Keratinocyte (primary cell): ENCODE results near the gene SPATA24. TPM values are rescaled to one million over a fixed set of nuclear protein-coding genes. Genes with fewer than 3 reads are reported as not detected.

Source experiments
- DNase-seq: peaks from one replicate; pipeline ENCODE4 v3.0.0-alpha.2; 2011; ENCODE audit warnings: low read depth, missing footprints, low spot score
- FAIRE-seq: peaks from 2 replicates; lab custom pipeline; 2011; peaks lifted over from hg19 to GRCh38; lab: Jason Lieb, UNC
- H2AFZ ChIP-seq: 2 replicates; pipeline ENCODE4 v1.6.0; 2012; ENCODE audit warnings: low read length, control low read depth, inconsistent platforms; ENCODE audit not compliant: control insufficient read depth
- H3K27ac ChIP-seq: 2 replicates; pipeline ENCODE4 v1.5.1; 2011; ENCODE audit warnings: low read length; ENCODE audit not compliant: control insufficient read depth, insufficient read depth
- H3K27me3 ChIP-seq: 3 replicates; pipeline ENCODE4 v1.6.0; 2011; ENCODE audit warnings: low read length; ENCODE audit not compliant: control insufficient read depth, insufficient read depth; ENCODE audit errors: extremely low read depth
- H3K36me3 ChIP-seq, 2 experiments: 2 replicates in 1 of 2; 3 replicates in 1 of 2; pipeline ENCODE4 v1.5.1; 2011; ENCODE audit warnings: low read length in 2 of 2, mild to moderate bottlenecking in 1 of 2; ENCODE audit not compliant: control insufficient read depth in 2 of 2, insufficient read depth in 2 of 2; ENCODE audit errors: extremely low read depth in 1 of 2
- H3K4me1 ChIP-seq: 3 replicates; pipeline ENCODE4 v1.5.1; 2011; ENCODE audit warnings: low read length; ENCODE audit not compliant: control insufficient read depth, insufficient read depth; ENCODE audit errors: extremely low read depth
- H3K4me2 ChIP-seq: 3 replicates; pipeline ENCODE4 v1.6.0; 2011; ENCODE audit warnings: low read depth, low read length; ENCODE audit not compliant: control insufficient read depth, insufficient read depth; ENCODE audit errors: extremely low read depth
- H3K4me3 ChIP-seq, 3 experiments: fragments of 200-600 bp in 1 of 3; sonication (generic) in 1 of 3; 2 replicates in 2 of 3; 3 replicates in 1 of 3; pipeline ENCODE4 v1.5.1; 2011 to 2016; ENCODE audit warnings: low read length in 3 of 3, mild to moderate bottlenecking in 3 of 3, control low read depth in 2 of 3, inconsistent platforms in 1 of 3, low read depth in 1 of 3, mixed read lengths in 1 of 3, mixed run types in 1 of 3, moderate library complexity in 1 of 3; ENCODE audit not compliant: control insufficient read depth in 2 of 3, insufficient read depth in 2 of 3; ENCODE audit errors: extremely low read depth in 1 of 3
- H3K79me2 ChIP-seq: 2 replicates; pipeline ENCODE4 v1.6.0; 2012; ENCODE audit warnings: low read length; ENCODE audit not compliant: control insufficient read depth, insufficient read depth
- H3K9ac ChIP-seq: 3 replicates; pipeline ENCODE4 v1.6.0; 2011; ENCODE audit warnings: low read length; ENCODE audit not compliant: control insufficient read depth, insufficient read depth; ENCODE audit errors: extremely low read depth
- H3K9me1 ChIP-seq: 3 replicates; pipeline ENCODE4 v1.6.0; 2011; ENCODE audit warnings: low read length; ENCODE audit not compliant: control insufficient read depth, insufficient read depth; ENCODE audit errors: extremely low read depth
- H3K9me3 ChIP-seq: 2 replicates; pipeline ENCODE4 v1.5.1; 2012; ENCODE audit warnings: low read depth, low read length; ENCODE audit not compliant: control insufficient read depth
- H4K20me1 ChIP-seq: 3 replicates; pipeline ENCODE4 v1.6.0; 2011; ENCODE audit warnings: low read length; ENCODE audit not compliant: control insufficient read depth, insufficient read depth; ENCODE audit errors: extremely low read depth
- EZH2 ChIP-seq: IDR thresholded peaks from one replicate; pipeline ENCODE4 v1.6.1; 2012; ENCODE audit warnings: inconsistent platforms, mild to moderate bottlenecking, low read length, moderate library complexity
- dilution Hi-C: fragments of 300-500 bp; cut with MboI; formaldehyde crosslinking; loops from one replicate; pipeline ENCODE4 v1.7.0; 2020; ENCODE audit warnings: low sequenced_read_pairs; ENCODE audit not compliant: extremely low pct_ligation_motif_present
- polyA plus RNA-seq, 5 experiments: library from polyadenylated mRNA; depleted of rRNA in 3 of 5; stranded (reverse) in 3 of 5; stranded (forward) in 1 of 5; unstranded in 1 of 5; fragments of >200 nt; gene quantifications; 1 replicate in 1 of 5; 2 replicates in 3 of 5; 3 replicates in 1 of 5; pipeline versions ENCODE4 v1.2.1 to v1.2.3, GENCODE V29; 2011 to 2012; ENCODE audit warnings: missing spikeins in 2 of 5, low read depth in 1 of 5, low replicate concordance in 1 of 5
- TF ChIP-seq, protein P1 (sequence below), 3 experiments: IDR thresholded peaks in 1 of 3; conservative IDR thresholded peaks in 1 of 3; optimal IDR thresholded peaks in 1 of 3; 2 replicates in 2 of 3; 3 replicates in 1 of 3; pipeline versions ENCODE3 to v1.5.1; 2011; ENCODE audit warnings: low read length in 3 of 3, mild to moderate bottlenecking in 3 of 3, moderate library complexity in 2 of 3, control low read depth in 1 of 3, inconsistent platforms in 1 of 3; ENCODE audit not compliant: insufficient read depth in 2 of 3; ENCODE audit errors: extremely low read depth in 1 of 3

SPATA24 gene
- polyA plus RNA-seq, 1 donor (not counting 4 experiments of a cell fraction or from before 2014, with no cell fraction given) = 4.9 TPM

DNA sequence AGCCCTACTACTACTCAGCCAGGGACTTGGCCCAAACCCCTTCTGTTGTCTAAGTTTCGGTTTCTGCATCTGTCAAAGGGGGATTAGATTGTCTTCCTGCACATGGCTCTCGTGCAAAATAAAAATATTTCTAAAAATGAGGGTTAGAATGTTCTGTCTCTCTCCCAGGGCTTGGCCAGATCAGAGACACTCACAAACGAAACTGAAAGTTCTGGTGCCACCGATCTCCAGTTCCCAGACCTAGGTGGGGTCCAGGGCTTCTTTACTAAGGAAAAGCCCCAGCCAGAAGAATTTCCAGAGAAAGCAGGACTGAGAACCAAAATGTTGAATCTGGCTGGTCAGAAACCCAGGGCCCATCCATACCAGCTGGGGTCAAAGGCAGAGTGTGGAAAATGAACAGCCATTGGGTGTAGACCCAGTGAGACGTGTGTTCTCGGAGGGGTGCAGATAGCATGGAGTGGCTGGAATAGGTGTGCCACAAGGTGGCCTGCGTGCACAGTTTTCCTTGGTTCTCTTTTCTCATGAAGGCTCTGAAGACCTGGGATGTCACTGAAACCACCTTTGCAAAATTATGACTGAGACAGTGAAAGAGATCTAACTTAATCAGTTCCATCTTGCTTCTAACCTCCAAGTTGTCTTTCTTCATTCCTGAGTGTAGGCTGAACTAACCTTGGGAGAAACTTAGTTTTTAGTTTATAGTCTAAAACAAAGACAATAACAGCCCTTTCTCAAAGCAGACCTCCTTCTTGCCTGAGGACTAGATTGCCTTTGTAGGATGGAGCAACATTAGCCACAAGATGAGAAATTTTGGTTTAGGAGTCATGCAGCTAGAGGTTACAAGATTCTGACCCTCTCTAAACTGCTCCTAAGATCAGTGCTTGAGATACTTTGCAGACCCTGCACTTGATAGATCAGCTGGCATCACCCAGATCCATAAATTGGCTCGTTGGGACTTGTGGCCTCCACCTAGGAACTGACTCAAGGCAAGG lies 18.5 kb downstream of the SPATA24 start:
- no peak for DNase-seq
- Histone ChIP-seq H4K20me1 (no peaks in the 10 kb centered on the region), H3K4me1 (peaks cover 24% of the 10 kb centered on the region), H3K27ac (peak overlapping the region; percentile 24), H3K36me3 (no peaks in the 10 kb centered on the region), H3K27me3 (no peaks in the 10 kb centered on the region), H3K4me2 (peak overlapping the region; percentile 76), H3K79me2 (no peaks in the 10 kb centered on the region), H3K9me1 (no peaks in the 10 kb centered on the region), H3K4me3 (peak overlapping the region in 2 of 3 experiments; percentile 39), H3K9me3 (no peaks in the 10 kb centered on the region), H2AFZ (peak overlapping the region; percentile 14), H3K9ac (peak overlapping the region; percentile 16)
- dilution Hi-C loops = no loop called here
- no peak for TF ChIP-seq EZH2
- TF ChIP-seq, protein P1, sequence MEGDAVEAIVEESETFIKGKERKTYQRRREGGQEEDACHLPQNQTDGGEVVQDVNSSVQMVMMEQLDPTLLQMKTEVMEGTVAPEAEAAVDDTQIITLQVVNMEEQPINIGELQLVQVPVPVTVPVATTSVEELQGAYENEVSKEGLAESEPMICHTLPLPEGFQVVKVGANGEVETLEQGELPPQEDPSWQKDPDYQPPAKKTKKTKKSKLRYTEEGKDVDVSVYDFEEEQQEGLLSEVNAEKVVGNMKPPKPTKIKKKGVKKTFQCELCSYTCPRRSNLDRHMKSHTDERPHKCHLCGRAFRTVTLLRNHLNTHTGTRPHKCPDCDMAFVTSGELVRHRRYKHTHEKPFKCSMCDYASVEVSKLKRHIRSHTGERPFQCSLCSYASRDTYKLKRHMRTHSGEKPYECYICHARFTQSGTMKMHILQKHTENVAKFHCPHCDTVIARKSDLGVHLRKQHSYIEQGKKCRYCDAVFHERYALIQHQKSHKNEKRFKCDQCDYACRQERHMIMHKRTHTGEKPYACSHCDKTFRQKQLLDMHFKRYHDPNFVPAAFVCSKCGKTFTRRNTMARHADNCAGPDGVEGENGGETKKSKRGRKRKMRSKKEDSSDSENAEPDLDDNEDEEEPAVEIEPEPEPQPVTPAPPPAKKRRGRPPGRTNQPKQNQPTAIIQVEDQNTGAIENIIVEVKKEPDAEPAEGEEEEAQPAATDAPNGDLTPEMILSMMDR (optimal IDR thresholded peaks at IDR 0.05 in 1 of 3, IDR thresholded peaks at IDR 0.05 in 1 of 3, conservative IDR thresholded peaks at IDR 0.05 in 1 of 3; ENCODE audit: extremely low read depth in 1 of 3, insufficient read depth in 2 of 3, low read length in 3 of 3) = peak in 1 of 3 experiments; percentile 23
- FAIRE-seq = peak; percentile 44

DNA sequence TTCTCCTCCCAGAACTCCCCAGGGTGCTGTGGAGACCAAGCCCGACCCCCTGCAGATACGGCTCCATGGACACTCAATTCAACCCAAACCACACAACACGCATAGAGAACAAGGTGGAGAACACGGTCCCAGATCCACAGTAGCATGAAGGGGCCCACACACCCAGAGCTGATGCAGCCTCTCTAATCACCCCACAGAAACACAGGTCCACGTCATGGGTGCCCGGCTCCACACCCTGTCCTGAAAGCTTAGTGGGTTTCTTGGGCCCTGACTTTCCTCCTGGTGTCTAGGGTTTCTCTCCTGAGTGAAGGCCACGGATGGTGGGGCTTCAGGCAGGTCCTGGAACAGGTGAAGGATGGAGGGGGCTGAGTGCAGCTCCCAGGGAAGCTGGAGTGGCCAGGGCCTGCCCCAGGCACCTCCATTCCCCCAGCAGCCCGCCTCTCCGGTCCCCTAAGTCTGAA lies 19.3 kb downstream of the SPATA24 start:
- peak overlapping the region in 2 of 3 experiments; percentile 39 for H3K4me3 ChIP-seq
- no peak for FAIRE-seq

More for the DNA sequence above, 19.3 kb downstream of the SPATA24 start:
- DNase-seq = no peak
- Histone ChIP-seq H3K79me2 (no peaks in the 10 kb centered on the region), H2AFZ (peak overlapping the region; percentile 15), H4K20me1 (no peaks in the 10 kb centered on the region), H3K27me3 (no peaks in the 10 kb centered on the region), H3K9me3 (no peaks in the 10 kb centered on the region), H3K9ac (no peak overlapping the region), H3K4me2 (peak overlapping the region; percentile 76), H3K9me1 (no peaks in the 10 kb centered on the region), H3K36me3 (no peaks in the 10 kb centered on the region), H3K27ac (no peak overlapping the region), H3K4me1 (peaks cover 24% of the 10 kb centered on the region)
- TF ChIP-seq, protein P1 (optimal IDR thresholded peaks at IDR 0.05 in 1 of 3, IDR thresholded peaks at IDR 0.05 in 1 of 3, conservative IDR thresholded peaks at IDR 0.05 in 1 of 3; ENCODE audit: extremely low read depth in 1 of 3, insufficient read depth in 2 of 3, low read length in 3 of 3) = no peak
- TF ChIP-seq EZH2 = no peak
- dilution Hi-C loops = no loop called here
